Measurements from ENCODE around the gene LSMEM2.

The LSMEM2 gene

DNA sequence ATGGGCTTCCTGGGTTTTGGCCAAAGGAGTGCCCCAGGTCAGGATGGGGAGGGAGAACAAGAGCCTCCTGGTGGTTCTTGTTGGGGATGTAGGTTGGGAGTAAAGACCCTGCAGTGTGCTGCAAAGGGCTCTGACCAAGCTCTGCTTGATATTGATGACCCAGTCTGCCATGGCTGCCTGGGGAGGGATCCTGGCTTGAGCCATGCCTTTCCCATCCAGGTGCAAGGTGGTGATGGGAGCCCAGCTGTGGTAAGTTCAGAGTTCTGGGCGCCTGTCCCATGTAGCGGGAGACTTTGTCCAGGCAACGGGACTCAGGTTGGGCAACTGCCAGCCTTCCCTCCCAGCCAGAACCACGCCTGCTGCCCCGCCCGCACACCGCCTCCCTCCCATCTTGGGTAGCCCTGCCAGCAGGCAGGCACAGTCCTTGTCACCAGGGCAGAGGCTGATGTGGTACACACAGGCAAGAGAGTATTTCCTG, 40.3 kb upstream of the LSMEM2 start:
- no peak for DNase-seq (ENCODE audit: low read depth)
- peak overlapping the region; percentile 78 for H3K4me3 ChIP-seq (ENCODE audit: low read depth, low read length)
- TF ChIP-seq POLR2A (IDR thresholded peaks at IDR 0.05; ENCODE audit: extremely low read depth, insufficient read length): no peak
- no peak for TF ChIP-seq MYC (IDR thresholded peaks at IDR 0.05; ENCODE audit: low read depth, low read length)
- TF ChIP-seq, protein P1, sequence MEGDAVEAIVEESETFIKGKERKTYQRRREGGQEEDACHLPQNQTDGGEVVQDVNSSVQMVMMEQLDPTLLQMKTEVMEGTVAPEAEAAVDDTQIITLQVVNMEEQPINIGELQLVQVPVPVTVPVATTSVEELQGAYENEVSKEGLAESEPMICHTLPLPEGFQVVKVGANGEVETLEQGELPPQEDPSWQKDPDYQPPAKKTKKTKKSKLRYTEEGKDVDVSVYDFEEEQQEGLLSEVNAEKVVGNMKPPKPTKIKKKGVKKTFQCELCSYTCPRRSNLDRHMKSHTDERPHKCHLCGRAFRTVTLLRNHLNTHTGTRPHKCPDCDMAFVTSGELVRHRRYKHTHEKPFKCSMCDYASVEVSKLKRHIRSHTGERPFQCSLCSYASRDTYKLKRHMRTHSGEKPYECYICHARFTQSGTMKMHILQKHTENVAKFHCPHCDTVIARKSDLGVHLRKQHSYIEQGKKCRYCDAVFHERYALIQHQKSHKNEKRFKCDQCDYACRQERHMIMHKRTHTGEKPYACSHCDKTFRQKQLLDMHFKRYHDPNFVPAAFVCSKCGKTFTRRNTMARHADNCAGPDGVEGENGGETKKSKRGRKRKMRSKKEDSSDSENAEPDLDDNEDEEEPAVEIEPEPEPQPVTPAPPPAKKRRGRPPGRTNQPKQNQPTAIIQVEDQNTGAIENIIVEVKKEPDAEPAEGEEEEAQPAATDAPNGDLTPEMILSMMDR (IDR thresholded peaks at IDR 0.05; ENCODE audit: low read depth, low read length): no peak
- TF ChIP-seq, protein P2, sequence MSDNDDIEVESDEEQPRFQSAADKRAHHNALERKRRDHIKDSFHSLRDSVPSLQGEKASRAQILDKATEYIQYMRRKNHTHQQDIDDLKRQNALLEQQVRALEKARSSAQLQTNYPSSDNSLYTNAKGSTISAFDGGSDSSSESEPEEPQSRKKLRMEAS (IDR thresholded peaks at IDR 0.05; ENCODE audit: low read depth, low read length): no peak

- DNase-seq (ENCODE audit: low read depth): no peak
- no peak overlapping the region for H3K4me3 ChIP-seq (ENCODE audit: low read depth, low read length)
- TF ChIP-seq, protein P1 (IDR thresholded peaks at IDR 0.05; ENCODE audit: low read depth, low read length): no peak
- no peak for TF ChIP-seq MYC (IDR thresholded peaks at IDR 0.05; ENCODE audit: low read depth, low read length)
- TF ChIP-seq, protein P2 (IDR thresholded peaks at IDR 0.05; ENCODE audit: low read depth, low read length): no peak
- no peak for TF ChIP-seq POLR2A (IDR thresholded peaks at IDR 0.05; ENCODE audit: extremely low read depth, insufficient read length)
These were observed 39.2 kb upstream of the LSMEM2 start for GRCh38 chr3:50239649-50240048.

DNA sequence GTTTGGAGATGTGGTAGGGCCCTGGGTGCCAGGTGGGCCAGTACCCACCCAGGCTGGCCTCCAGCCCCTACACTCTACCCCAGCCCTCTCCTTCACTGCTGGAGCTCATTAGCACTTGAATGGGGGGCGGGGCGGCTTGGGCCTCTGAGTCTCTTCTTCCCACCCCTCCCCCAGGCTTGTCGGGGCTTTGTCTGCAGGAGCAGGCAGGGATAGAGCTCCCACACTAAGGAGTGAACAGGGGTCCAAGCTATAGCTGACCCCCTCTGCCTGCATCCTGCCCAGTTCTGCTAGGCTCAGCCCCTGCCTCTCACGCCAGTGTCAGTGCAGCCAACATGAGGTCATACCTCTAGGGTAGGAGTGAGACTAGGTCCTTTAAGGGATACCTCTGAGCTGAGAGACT, 37.7 kb upstream of the LSMEM2 start:
- TF ChIP-seq MYC (IDR thresholded peaks at IDR 0.05; ENCODE audit: low read depth, low read length) (no peak), POLR2A (IDR thresholded peaks at IDR 0.05; ENCODE audit: extremely low read depth, insufficient read length) (no peak)
- TF ChIP-seq, protein P1 (IDR thresholded peaks at IDR 0.05; ENCODE audit: low read depth, low read length): no peak
- TF ChIP-seq, protein P2 (IDR thresholded peaks at IDR 0.05; ENCODE audit: low read depth, low read length): no peak
- no peak for DNase-seq (ENCODE audit: low read depth)
- H3K4me3 ChIP-seq (ENCODE audit: low read depth, low read length): no peak overlapping the region

DNA sequence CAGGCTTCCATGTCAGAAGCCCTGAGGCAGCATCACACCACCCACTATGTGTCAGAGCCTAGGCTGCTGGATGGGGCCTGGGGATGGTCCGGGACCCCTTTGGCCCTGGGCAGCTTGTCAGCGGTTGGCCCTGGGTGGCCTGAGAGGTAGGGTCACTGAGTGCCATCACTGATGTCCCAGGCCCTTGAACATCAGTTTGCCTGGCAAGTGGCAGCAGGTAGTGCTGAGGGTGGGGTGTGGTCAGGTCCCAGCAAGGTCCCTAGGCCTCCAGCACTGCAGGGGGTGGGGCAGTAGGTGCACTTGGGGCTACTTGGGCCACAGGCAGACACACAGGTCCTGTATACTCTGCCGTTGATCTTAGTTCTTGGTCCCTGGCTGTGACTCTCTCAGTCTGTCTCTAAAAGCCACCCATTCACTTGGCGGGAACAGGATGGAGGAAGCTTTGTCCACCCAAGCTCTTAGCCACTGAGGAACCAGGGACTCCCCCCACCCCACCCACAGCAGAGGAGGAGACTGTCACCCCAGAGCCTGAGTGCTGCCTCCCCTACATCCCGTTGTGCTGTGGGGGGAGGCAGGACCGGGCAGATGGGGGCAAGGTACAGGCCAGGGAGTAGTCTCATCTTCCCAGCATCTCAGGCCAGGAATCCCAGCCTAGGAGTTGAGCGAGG, 37.0 kb upstream of the LSMEM2 start:
- TF ChIP-seq, protein P2 (IDR thresholded peaks at IDR 0.05; ENCODE audit: low read depth, low read length): no peak
- TF ChIP-seq MYC (IDR thresholded peaks at IDR 0.05; ENCODE audit: low read depth, low read length): no peak
- TF ChIP-seq, protein P1 (IDR thresholded peaks at IDR 0.05; ENCODE audit: low read depth, low read length): no peak
- no peak for DNase-seq (ENCODE audit: low read depth)
- no peak overlapping the region for H3K4me3 ChIP-seq (ENCODE audit: low read depth, low read length)

DNA sequence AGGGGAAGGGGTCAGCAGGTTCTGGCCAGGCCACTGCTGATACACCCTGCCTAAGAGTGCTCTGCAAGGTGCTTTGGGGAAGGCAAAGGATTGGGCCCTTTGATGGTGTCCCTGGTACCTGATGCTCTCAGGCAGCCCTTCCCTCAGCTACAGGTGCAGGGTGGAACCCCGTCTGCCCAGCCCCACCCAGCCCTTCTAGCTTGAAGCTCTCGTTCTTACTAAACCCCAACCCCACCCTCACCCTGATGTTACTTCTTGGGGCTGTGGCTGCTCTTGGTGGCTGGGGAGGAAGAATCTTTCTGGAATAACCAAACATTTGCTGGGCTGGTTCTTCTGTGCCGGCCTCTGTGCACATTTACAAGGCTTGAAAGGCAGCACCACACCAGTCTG, 36.5 kb upstream of the LSMEM2 start:
- TF ChIP-seq, protein P2 (IDR thresholded peaks at IDR 0.05; ENCODE audit: low read depth, low read length): no peak
- TF ChIP-seq MYC (IDR thresholded peaks at IDR 0.05; ENCODE audit: low read depth, low read length) (no peak), POLR2A (IDR thresholded peaks at IDR 0.05; ENCODE audit: extremely low read depth, insufficient read length) (no peak)
- TF ChIP-seq, protein P1 (IDR thresholded peaks at IDR 0.05; ENCODE audit: low read depth, low read length): no peak
- no peak for DNase-seq (ENCODE audit: low read depth)
- H3K4me3 ChIP-seq (ENCODE audit: low read depth, low read length): no peak overlapping the region
